GM21619 (cell line): Measurements from ENCODE around the gene FFAR3.
"Not testable (repeated sequence)": the region's sequence is repeated elsewhere in the genome, so short reads cannot be mapped to it uniquely, and the experiment has no call there.

Experiments
- ATAC-seq: cut with Tn5 transposase; IDR thresholded peaks from one replicate; pipeline ENCODE4 v1.9.1; 2021; ENCODE audit not compliant: unreplicated experiment

The FFAR3 gene

GRCh38 chr19:35373492-35373891, 15.2 kb downstream of the FFAR3 start:
- ATAC-seq = no peak

GRCh38 chr19:35374031-35374430, 15.8 kb downstream of the FFAR3 start:
- ATAC-seq = not testable (repeated sequence)

GRCh38 chr19:35375505-35376307, 17.4 kb downstream of the FFAR3 start:
- ATAC-seq = no peak

DNA sequence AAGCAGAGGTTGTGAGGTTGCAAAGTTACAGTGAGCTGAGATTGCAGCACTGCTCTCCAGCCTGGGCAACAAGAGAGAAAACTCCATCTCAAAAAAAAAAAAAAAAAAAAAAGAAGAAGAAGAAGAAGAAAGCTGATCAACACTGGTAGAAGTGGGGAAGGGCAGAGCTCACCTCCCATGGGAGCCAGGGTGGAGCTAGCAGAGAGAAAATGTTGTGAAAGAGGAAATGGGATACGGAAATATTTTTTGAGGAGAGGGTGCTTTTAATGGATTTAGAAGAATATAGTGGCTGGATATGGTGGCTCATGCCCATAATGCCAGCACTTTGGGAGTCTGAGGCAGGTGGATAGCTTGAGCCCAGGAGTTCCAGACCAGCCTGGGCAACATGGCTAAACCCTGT, 19.4 kb downstream of the FFAR3 start:
- no peak for ATAC-seq

GRCh38 chr19:35378356-35378755, 20.1 kb downstream of the FFAR3 start:
- no peak for ATAC-seq

DNA sequence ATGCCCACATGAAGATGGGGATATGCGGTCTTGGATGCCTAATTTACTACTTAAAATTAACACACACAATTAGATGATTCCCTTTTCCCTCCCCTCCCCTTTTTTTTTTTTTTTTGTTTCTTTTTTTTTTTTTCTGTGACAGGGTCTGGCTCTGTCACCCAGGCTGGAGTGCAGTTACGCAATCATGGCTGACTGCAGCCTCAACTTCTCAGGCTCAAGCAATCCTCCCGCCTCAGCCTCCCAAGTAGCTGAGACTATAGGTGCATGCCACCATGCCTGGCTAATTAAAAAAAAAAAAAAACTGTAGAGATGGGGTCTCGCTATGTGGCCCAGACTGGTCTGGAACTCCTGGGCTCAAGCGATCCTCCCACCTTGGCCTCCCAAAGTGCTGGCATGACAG, 21.3 kb downstream of the FFAR3 start:
- ATAC-seq = not testable (repeated sequence)

GRCh38 chr19:35379992-35380391, 21.7 kb downstream of the FFAR3 start:
- ATAC-seq = no peak

DNA sequence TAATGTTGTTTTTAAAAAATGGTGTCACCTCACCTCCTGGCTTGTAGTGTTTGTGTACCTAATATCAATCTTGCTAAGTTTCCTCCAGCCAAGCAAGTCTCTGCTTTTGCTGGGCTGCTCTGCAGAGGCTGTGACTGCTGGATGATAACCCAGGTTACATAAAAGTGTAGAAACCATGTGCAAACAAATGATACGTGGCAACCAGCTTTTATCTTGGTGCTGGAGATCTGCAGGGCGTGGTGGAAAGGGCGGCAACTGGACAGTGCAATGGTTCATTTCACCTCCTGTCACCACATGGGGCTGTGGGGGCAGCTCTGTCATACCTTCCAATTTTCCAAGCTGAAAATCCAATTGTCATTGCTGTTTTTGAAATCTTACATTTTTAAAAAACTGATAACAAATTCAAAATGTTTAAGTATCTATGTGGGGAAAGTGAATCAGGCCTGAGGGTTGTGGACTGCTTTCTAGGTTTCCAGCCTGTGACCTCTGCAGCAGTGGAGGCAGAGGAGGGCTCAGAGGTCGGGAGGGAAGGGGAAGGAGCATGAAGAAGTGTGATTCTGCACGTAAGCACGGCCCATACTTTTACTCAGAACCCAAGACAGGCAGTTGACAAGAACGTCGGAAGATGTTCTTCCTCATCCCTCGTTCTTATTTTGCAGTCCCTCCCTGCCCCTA, 22.3 kb downstream of the FFAR3 start:
- no peak for ATAC-seq

- ATAC-seq = no peak
Measured at GRCh38 chr19:35381318-35381717, 23.1 kb downstream of the FFAR3 start.

DNA sequence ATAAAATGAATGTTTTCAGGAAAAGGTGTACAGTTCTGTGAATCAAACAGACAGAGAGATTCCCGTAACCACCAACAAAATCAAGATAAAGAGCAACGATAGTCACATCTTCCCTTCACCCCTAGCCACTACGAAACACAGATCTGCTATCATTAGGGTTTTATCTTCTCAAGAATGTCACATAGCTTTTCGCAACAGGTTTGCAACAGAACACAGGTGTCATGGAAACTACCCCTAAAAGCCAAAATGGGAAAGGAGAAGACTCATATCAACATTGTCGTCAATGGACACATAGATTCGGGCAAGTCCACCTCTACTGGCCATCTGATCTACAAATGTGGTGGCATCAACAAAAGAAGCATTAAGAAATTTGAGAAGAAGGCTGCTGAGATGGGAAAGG, 23.7 kb downstream of the FFAR3 start:
- ATAC-seq = no peak

DNA sequence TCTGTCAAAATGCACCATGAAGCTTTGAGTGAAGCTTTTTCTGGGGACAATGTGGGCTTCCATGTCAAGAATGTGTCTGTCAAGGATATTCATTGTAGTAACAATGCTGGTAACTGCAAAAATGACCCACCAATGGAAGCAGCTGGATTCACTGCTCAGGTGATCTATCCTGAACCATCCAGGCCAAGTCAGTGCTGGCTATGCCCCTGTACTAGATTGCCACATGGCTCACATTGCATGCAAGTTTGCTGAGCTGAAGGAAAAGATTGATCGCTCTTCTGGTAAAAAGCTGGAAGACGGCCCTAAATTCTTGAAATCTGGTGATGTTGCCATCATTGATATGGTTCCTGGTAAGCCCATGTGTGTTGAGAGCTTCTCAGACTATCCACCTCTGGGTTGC, 25.3 kb downstream of the FFAR3 start:
- ATAC-seq = no peak

DNA sequence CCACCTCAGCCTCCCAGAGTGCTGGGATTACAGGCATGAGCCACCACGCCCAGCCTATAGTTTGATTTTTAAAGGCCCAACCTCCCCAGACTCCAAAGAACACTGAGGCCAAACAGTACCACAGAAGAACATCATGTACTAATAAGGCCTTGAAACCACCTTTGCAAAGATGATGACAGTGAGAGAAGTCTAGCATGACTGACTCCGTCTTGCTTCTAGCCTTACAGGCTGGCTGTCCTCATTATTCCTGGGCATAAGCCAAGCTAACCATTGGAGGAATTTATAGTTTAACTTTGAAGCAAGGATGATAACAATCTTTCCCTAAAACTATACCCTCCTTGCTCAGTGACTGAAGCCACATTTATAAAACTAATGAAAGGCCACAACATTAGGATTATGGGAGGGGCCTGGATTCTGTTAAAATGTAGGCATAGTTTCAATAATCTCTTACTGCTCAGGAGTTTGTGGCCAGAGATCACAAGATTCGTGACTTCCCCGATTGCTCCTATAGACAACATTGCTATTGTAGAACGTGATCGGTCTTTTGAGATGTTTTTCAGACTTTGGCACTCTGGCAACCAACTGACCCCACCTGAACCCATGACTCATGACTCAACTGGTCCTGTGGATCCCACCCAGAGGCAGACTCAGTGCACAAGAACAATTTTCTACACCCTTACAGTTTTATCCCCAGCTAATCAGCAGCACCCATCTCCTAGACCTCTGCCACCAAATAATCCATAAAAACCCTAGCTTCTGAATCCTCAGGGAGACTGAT, 30.2 kb downstream of the FFAR3 start:
- no peak for ATAC-seq

- ATAC-seq = no peak
Measured at GRCh38 chr19:35389192-35389861, 31.1 kb downstream of the FFAR3 start.

DNA sequence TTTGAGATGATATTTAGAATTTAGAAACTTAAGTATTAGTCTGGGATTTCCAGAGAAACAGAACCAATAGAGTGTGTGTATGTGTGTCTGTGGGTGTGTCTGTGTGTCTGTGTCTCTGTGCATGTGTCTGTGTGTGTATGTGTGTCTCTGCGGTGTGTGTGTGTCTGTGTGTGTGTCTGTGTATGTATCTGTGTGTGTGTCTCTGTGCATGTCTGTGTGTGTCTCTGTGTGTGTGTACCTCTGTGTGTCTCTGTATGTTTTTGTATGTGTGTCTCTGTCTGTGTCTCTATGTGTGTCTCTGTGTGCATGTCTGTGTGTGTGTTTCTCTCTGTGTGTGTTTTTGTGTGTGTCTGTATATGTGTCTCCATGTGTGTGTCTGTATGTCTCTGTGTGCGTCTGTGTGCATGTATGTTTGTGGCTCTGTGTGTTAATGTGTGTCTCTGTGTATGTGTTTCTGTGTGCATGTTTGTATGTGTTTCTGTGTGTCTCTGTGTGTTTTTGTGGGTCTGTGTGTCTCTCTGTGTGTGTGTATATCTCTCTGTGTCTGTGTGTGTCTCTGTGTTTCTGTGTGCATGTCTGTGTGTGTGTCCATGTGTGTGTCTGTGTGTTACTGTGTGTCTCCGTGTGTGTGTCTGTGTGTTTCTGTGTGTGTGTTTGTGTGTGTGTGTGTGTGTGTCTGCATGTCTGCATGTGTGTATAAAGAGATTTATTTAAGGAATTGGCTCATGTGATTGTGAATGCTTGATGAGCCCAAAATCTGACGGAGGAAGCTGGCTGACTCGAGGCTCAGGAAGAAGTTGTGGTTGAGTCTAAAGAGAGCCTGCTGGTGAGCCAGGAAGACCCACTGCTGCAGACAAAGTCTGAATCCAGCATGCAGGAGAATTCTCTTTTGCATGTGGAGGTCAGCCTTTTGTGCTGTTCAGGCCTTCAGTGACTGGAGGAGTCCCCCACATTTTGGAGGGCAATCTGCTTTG, 34.8 kb downstream of the FFAR3 start:
- no peak for ATAC-seq

DNA sequence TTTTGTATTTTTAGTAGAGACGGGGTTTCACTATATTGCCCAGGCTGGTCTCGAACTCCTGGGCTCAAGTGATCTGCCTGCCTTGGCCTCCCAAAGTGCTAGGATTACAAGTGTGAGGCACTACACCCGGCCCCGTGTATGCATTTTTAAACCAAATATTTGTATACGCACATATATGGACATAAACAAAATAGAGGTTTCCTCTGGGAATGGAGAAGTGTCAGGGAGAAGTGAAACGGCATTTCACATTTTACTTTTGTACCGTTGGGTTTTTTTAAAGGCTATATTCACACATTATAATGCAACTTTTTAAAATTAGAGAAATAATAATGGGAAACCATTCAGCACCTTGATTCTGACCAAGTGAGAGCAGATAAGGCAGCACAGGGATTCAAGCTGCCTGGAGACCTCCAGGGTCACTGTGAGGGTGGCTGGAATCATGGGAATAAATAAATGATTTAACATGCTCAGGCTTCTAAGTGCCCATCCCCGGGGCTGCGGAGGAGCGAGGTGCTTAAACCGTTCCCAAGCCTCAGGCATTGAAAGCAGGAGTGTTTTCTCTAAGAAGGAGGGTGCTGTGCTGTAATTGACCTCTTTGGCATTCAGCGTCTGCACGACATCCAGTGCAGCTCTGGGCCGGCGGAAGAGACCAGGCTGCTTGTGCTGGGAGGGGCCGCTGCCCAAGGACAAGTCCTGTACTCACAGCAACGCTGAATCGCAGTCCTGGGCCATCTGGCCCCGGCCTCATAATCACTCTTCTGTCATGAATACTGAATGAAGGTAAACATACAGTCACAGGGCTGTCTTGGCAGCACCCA, 37.3 kb downstream of the FFAR3 start:
- no peak for ATAC-seq

DNA sequence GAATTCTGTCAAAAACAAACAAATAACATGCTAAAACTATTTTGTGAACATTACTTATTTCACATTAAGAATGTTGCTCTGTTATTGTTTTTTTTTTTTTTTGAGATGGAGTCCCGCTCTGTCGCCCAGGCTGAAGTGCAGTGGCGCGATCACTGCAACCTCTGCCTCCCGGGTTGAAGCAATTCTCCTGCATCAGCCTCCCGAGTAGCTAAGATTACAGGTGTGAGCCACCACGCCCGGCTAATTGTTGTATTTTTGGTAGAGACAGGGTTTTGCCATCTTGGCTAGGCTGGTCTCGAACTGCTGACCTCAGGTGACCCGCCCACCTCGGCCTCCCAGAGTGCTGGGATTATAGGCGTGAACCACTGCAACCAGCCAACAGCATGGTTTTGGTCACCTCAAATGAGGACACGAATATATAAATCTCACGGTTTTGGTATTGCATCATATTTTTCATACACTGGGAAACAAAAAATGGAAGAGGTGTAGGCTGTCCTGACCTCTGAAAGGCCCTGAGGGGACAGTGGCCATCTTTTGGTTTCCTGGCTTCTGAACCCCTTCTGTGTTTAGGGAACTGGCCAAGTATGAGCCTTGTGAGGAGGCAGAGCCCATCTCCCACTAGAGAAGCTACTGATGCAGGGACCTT, 38.1 kb downstream of the FFAR3 start:
- no peak for ATAC-seq

DNA sequence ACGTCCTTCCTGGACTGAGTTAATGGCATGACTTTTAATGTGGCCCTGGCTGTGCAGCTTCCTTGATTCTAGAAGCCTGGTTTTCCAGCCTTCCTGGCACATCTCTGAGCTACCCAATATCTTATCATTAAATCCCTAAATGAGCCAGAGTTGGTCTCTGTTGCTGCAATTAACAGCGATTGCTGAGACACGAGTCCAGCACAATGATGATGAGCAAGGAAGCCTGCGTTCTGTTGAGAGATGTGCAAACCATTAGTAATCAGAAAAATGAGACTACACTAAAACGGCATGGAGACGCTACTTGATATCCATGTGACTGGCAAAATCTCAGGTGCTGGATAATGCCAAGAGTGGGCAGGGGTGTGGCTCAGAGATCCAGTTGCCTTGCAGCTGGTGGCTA, 38.8 kb downstream of the FFAR3 start:
- no peak for ATAC-seq

DNA sequence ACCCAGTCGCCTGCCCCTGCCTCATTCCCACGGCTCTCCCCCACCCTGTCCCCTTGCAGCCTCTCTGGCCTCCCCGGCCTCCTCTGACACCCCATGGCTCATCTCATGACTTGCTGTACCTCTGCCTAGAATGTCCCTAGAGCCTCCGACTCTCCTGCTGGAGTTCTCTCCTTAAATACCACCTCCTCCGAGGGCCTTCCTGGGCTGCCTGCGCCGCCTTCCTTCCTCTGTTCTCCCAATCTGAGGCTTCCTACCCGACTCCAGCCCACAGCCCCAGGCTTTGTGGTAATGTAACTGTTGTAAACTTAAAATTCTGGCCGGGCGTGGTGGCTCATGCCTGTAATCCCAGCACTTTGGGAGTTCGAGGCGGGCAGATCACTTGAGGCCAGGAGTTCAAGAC, 40.3 kb downstream of the FFAR3 start:
- ATAC-seq = no peak

DNA sequence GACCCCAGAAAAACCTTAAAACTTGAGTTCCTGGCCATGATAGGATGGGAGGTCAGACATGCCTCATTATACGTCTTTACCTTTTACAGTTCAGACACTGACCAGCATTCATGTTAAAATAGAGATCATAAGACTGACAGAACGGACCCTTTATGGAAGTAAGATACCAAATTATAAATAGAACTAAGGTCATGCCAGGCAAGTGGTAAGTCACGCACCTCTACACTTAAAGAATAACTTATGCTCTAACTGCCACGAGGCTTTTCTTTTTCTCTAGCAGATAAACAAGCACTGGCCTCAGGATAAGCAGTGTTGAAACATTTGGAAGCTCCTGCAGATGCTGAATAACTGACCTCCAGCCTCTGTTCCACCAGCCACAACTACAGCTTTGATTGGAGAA, 41.0 kb downstream of the FFAR3 start:
- ATAC-seq = no peak
